ENCODE measurements around the gene H6PD. TPM values are rescaled to one million over a fixed set of nuclear protein-coding genes. Genes with fewer than 3 reads are reported as not detected.

The H6PD gene
- total and polyA plus RNA-seq, 2 donors (not counting 3 experiments of a cell fraction or from before 2014, with no cell fraction given): 24.5 to 29.0 TPM

GRCh38 chr1:9228609-9229008 is 6.0 kb upstream of the H6PD start:
- Histone ChIP-seq H3K36me3 (ENCODE audit: control insufficient read depth in 2 of 2, extremely low read depth in 1 of 2, insufficient read depth in 2 of 2, low read length in 2 of 2) (no peaks in the 10 kb centered on the region), H3K9me1 (replicated peaks; ENCODE audit: control insufficient read depth, extremely low read depth, insufficient read depth, low read length) (no peaks in the 10 kb centered on the region), H3K9ac (replicated peaks; ENCODE audit: extremely low read depth, insufficient read depth, low read length) (no peak overlapping the region), H3K27ac (ENCODE audit: insufficient read depth, low read depth, low read length) (no peak overlapping the region), H2AFZ (ENCODE audit: low read depth, low read length) (no peak overlapping the region), H3K27me3 (ENCODE audit: control insufficient read depth in 2 of 2, insufficient read depth in 2 of 2, low read length in 2 of 2) (peaks cover 0 to 4% of the 10 kb centered on the region in 2 experiments), H4K20me1 (replicated peaks; ENCODE audit: control insufficient read depth, extremely low read depth, insufficient read depth, low read length) (no peaks in the 10 kb centered on the region), H3K9me3 (replicated peaks; ENCODE audit: control insufficient read depth, insufficient read depth, low read length) (no peaks in the 10 kb centered on the region), H3K4me3 (replicated peaks in 1 of 3; ENCODE audit: insufficient read depth in 1 of 3, low read depth in 1 of 3, low read length in 3 of 3) (no peak overlapping the region), H3K4me2 (ENCODE audit: insufficient read depth, low read length) (no peak overlapping the region), H3K4me1 (ENCODE audit: control insufficient read depth, extremely low read depth, insufficient read depth, low read length) (peaks cover 5% of the 10 kb centered on the region), H3K79me2 (ENCODE audit: control insufficient read depth, insufficient read depth, low read length) (no peaks in the 10 kb centered on the region)
- dilution Hi-C loops (cut with MboI; ENCODE audit: extremely low pct_ligation_motif_present, low sequenced_read_pairs): no loop called here
- ChIA-PET CTCF (no interaction called here), POLR2A (no interaction called here)
- TF ChIP-seq, protein P1, sequence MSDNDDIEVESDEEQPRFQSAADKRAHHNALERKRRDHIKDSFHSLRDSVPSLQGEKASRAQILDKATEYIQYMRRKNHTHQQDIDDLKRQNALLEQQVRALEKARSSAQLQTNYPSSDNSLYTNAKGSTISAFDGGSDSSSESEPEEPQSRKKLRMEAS (IDR thresholded peaks at IDR 0.05; ENCODE audit: insufficient read depth, insufficient read length): no peak
- TF ChIP-seq POLR2A (IDR thresholded peaks at IDR 0.05; ENCODE audit: low read depth, low read length) (no peak), MYC (IDR thresholded peaks at IDR 0.05; ENCODE audit: low read depth, low read length) (no peak), GATA2 (IDR thresholded peaks at IDR 0.05; ENCODE audit: insufficient read depth, insufficient read length, low read depth, low read length) (no peak)
- intact Hi-C loops (cut with micrococcal nuclease): no loop called here
- BruUV-seq (replicated peaks): no TSS peak
- FAIRE-seq (no peak), DNase-seq (ENCODE audit: low read depth, low spot score) (no peak)

GRCh38 chr1:9229549-9229948 is 5.0 kb upstream of the H6PD start:
- intact Hi-C loops (cut with micrococcal nuclease) (no loop called here), dilution Hi-C loops (cut with MboI; ENCODE audit: extremely low pct_ligation_motif_present, low sequenced_read_pairs) (no loop called here)
- H3K9me3 ChIP-seq (replicated peaks; ENCODE audit: control insufficient read depth, insufficient read depth, low read length): no peaks in the 10 kb centered on the region
- TF ChIP-seq POLR2AphosphoS5 (IDR thresholded peaks at IDR 0.05; ENCODE audit: insufficient read depth, low read depth, low read length): no peak
- H3K4me2 ChIP-seq (ENCODE audit: insufficient read depth, low read length): no peak overlapping the region
- no peaks in the 10 kb centered on the region for H3K36me3 ChIP-seq (ENCODE audit: control insufficient read depth in 2 of 2, extremely low read depth in 1 of 2, insufficient read depth in 2 of 2, low read length in 2 of 2)
- H3K27ac ChIP-seq (ENCODE audit: insufficient read depth, low read depth, low read length): no peak overlapping the region
- H3K9ac ChIP-seq (replicated peaks; ENCODE audit: extremely low read depth, insufficient read depth, low read length): no peak overlapping the region
- no peak overlapping the region for H3K4me3 ChIP-seq (replicated peaks in 1 of 3; ENCODE audit: insufficient read depth in 1 of 3, low read depth in 1 of 3, low read length in 3 of 3)
- ChIA-PET POLR2A (no interaction called here), CTCF (interaction anchor here (0.5 kb wide), 1 partner anchor 349 kb away, joined by 3 read pairs; no protein-coding TSS in a partner anchor)
- H3K4me1 ChIP-seq (ENCODE audit: control insufficient read depth, extremely low read depth, insufficient read depth, low read length): peaks cover 9% of the 10 kb centered on the region
- no TSS peak for BruUV-seq (replicated peaks)
- no peak for DNase-seq (ENCODE audit: low read depth, low spot score)
- H3K9me1 ChIP-seq (replicated peaks; ENCODE audit: control insufficient read depth, extremely low read depth, insufficient read depth, low read length): no peaks in the 10 kb centered on the region
- no peaks in the 10 kb centered on the region for H3K79me2 ChIP-seq (ENCODE audit: control insufficient read depth, insufficient read depth, low read length)
- H2AFZ ChIP-seq (ENCODE audit: low read depth, low read length): no peak overlapping the region
- peak; percentile 56 for FAIRE-seq
- no peaks in the 10 kb centered on the region for H4K20me1 ChIP-seq (replicated peaks; ENCODE audit: control insufficient read depth, extremely low read depth, insufficient read depth, low read length)
- peaks cover 0 to 4% of the 10 kb centered on the region in 2 experiments for H3K27me3 ChIP-seq (ENCODE audit: control insufficient read depth in 2 of 2, insufficient read depth in 2 of 2, low read length in 2 of 2)
